Sciatic nerve (tissue), 2 donors: Measurements from ENCODE around the gene CUL1. TPM values are rescaled to one million over a fixed set of nuclear protein-coding genes. Genes with fewer than 3 reads are reported as not detected.
A peak's percentile ranks its signal among the peaks of the same experiment; 100 is the strongest.
"Not testable (repeated sequence)": the region's sequence is repeated elsewhere in the genome, so short reads cannot be mapped to it uniquely, and the experiment has no call there.

ENCODE experiments used
- ATAC-seq: fragments of 200-7000 bp; cut with Tn5 transposase; one replicate; pipeline ENCODE4 v1.9.1; 2020; ENCODE audit warnings: mild to moderate bottlenecking, moderate library complexity
- DNase-seq: peaks from one replicate; pipeline ENCODE4 v3.0.0-alpha.2; 2020; ENCODE audit warnings: low spot score
- intact Hi-C: fragments of 100-400 bp; cut with DNase I; formaldehyde crosslinking; loops from one replicate; pipeline ENCODE4 v1.14.2; 2022
- total RNA-seq: library from RNA; stranded (reverse); fragmentation: NEBNext Ultra II Directional; extraction: Animal tissue kit (Norgen Biotek cat#: 25700); gene quantifications from one replicate; pipeline ENCODE4 v1.2.1, GENCODE V29; 2021
- donor health status: DM: no; HTN: no; CAD: no.
- donor health status: DM: no; HTN: no; CAD: no.

The CUL1 gene
- total RNA-seq, 1 donor from 2014 or later, result 40.4 TPM

DNA sequence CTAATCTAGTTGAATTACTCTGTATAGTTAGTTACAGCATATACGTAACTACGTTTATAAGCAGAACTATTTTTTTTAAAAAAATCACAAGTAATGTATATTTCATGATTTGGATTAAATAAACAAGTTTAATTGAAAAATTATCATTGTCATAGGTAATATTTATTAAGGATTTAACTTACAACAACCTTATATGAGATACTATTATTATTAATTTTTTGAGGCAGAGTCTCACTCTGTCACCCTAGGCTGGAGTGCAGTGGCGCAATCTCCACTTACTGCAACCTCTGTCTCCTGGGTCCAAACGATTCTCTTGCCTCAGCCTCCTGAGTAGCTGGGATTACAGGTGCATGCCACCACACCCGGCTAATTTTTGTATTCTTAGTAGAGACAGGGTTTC is 4.1 kb upstream of the CUL1 start:
- no peak for ATAC-seq
- intact Hi-C loops, result no loop called here
- DNase-seq, result no peak

DNA sequence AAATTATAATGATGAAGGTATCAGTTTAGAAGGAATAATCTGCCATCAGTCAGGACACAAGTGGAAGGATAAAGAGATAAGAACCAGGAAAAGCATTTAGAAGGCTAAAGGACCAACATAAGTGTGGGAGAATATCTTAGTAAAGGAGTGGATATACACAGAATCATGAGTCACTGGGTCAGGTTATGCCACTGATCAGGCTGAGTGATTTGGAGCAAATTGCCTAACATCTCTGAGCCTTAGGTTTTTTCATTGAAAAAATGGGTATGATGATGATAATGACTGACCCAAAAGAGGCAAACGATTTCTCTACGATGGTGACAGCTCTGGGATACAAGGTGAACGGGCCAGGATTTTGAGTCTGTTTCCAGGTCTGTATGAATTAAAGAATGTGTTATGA is 2.8 kb upstream of the CUL1 start:
- DNase-seq, result no peak
- ATAC-seq, result no peak
- intact Hi-C loops, result no loop called here

DNA sequence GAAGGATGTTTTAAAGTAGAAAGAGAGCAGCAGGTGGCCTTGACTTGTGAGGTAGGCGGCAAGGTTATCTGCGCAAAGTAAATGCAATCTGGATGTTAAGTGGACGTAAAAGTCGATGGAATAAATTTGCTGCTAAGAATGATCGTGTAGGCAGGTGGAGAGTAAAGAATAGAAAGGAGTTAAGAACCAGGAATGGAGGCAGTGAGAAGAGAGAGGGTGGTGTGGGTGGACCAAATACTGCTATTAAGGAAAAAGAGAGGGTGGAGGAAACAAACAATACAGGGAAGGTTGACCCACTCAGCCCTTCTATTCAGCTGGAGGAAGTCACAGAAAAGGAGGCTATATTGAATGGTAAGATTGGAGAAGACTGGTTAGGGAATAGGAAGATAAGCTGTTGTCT is 1.9 kb upstream of the CUL1 start:
- intact Hi-C loops, result no loop called here
- ATAC-seq (no peak), DNase-seq (no peak)

DNA sequence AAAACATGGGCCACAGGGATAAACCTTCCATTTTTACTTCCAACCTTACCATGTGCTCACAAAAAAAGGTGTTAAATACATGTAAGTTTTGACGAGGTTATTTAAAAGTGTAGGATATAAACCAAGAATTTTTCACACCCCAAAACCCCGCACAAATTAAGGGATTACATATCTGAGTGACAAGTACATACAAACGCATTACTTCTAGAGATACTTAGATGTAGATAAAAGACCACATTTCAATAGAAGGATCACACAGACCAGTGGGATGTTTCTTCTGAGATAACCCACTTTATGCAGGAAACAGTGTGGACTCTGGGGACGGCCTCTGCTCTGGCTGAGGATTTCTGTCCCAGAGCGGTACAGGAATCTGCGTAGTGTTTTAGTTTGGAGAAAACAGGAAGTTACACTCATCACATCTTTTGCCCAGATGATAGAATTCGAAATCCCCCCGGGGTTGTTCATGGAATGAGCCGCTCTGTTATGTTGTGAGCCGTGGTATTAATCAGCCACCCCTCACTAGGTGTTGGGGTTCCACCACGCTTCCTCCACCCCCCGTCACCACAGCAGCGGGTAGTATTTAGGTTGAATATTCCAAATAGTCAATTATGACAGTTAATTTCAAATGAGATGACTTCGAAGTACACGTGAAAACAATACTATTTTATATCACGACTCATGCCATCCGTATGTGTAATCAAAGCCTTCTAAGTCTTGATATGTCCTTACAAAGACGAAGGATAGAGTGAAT is 1.3 kb upstream of the CUL1 start:
- ATAC-seq (peak; percentile 70), DNase-seq (no peak)
- intact Hi-C loops, result no loop called here

DNA sequence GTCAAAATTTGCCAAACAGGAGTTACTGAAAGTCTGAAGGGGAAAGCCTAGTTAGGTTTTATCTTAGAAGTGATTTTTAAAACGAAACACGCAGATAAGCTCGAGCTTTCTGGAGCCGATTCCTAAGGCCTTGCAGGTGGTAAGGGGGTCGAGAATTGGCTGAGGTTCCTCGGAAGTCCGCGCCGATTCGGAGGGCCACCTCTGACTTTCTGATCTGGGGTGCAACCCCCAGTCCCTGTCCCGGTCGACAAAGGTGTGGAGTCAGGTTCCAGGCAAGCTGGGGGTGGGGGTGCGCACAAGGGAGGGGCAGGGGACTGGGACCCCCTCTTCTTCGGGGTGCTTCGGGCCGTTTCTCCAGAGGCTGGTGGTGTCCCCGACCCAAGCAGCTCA is 701 bp upstream of the CUL1 start:
- intact Hi-C loops, result no loop called here
- ATAC-seq, result no peak
- DNase-seq, result no peak

DNA sequence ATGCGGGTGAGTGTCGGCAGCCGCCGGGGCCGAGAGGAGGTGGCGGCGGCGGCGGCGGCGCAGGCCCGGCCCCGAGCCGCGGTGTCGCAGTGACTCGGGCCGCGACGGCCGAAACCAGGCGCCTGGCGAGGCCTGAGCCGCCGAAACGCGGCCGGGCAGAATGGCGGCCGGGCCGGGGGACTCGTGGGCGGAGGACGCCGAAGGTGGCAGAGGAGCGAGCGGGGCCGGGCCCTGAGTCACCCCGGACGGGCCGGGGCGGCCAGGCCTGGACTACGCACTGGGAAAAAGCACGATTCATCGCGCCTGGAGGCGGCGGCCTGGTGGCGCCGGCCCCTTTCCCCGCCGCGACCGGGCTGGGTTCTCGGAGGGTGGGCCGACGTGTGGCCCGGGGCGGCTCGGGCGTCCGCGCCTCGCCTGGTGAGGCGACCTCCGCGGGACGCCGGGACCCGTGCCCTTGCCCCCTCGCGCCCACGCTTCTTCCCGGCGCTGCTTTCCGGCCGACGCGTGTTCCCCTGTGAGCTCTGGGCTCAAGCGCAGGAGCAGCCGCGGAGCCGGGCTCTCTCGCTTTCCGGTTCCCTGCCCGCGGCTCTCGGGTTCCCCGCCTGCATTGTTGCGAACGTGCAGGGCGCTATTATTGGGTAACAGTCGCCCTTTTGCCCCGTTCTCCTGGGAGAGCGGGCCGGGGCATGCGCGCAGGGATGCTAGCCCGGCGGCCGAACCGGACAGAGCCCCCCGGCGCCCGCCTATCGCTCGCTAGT is 500 bp downstream of the CUL1 start:
- peak; percentile 77 for DNase-seq
- ATAC-seq, result peak; percentile 73
- intact Hi-C loops, result no loop called here

DNA sequence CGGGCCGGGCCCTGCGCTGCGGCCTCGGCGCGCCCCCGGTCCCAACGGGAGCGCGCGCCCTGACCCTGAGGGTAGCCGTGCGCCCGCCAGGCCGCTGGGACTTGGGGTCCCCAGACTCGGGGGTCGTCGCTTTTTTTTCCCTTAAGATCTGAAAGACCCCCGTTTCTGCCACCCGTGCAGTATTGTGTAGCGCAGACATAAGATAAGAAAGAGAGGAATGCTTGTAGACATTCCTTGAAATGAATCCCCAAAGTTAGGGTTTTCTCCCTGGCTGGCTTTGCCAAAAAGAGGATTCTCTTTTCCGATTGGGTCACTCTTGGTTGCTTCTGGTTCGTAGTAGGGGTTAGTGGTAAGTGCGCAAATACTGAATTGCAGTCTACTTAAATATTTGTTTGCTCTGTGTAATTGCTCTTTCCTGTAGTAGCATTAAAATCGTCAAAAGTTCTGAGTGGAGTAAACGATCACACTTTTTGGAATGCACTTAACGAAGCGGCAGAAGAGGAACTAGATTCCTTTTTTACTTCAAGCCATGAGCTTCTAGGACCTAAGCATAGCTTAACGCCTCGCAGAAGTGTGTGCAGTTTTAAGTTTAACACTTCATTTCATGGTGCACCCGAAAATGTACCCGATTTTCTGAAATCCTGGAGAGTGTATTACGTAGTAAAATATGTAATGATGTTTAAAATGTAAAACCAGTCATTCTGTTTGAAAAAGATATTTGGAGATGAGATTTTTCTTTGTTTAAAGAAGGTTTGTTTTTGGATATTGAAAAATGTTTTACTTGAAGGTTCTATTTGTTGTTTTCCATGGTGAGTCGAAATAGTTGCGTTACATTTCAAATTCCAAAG is 1.3 kb downstream of the CUL1 start:
- DNase-seq (no peak), ATAC-seq (peak; percentile 7)
- intact Hi-C loops, result no loop called here

DNA sequence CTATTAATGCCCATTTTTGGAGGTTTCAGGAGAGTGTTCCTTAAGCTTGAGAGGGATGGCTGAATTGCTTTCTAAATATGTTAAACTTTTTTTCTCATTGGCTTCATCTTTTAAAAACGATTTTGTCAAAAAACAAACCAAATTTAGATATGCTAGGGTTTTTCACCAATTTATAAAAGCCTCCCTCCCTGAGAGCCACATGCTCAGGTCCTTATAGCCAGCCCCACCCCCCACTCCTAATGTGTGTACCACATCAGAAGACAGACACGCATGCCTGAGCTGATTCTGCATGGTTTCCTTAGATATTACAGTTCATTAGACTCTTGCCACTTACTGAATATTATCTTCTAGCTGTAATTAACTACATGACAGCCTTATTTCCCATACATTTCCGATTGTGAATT is 2.0 kb downstream of the CUL1 start:
- no peak for DNase-seq
- intact Hi-C loops, result no loop called here
- no peak for ATAC-seq

DNA sequence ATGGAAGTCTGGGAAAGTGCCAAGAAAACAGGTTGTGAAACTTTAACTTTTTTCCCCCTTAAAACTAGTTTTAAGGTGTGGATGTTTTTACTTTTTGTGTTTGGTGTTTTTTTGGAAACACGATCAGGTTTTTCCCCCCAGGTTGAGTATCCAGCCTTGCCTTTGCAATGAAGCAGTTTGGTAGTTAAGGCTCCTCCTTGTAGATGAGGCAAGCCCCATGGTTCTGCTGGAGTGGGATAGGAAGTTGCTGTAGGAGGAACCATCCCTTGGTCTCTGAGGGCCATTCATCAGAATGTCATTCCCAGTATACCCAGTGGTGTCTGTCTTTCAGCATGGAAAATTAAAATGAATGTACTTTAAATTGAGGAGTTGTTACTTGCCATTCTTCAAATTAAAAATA is 2.7 kb downstream of the CUL1 start:
- DNase-seq (no peak), ATAC-seq (no peak)
- intact Hi-C loops, result no loop called here

DNA sequence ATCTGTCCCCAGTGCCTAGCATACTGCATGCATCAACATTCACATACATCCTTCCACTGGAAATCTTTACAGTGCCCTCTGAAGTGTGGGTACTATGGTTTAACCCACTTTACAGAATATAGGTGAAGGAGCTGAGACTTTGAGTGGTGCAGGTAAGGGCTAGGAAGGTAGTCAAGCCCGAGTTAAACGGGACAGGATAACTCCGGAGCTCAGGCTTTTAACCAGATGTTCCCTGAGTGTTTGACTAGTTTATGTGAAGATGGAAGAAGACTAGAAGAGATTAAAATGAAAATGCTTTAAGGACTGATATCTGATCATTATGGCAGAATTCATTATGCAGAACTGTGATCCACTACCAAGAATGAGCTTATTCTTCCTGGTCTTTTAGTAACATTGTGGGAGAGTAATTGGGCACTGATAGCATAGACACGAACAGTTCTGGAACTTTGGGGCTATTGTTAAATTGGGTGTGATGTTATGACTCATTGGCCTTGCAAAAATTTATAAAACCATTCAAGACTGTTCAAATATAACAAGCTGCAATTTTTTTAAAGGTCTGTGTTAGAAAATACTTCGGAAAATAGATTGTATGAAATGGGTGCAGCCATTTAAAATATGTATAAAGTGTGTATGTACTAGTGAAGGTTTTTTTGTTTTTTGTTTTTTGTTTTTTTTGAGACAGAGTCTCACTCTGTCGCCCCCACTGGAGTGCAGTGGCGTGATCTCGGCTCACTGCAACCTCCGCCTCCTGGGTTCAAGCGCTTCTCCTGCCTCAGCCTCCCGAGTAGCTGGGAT is 4.4 kb downstream of the CUL1 start:
- DNase-seq, result no peak
- intact Hi-C loops, result no loop called here
- ATAC-seq, result no peak

DNA sequence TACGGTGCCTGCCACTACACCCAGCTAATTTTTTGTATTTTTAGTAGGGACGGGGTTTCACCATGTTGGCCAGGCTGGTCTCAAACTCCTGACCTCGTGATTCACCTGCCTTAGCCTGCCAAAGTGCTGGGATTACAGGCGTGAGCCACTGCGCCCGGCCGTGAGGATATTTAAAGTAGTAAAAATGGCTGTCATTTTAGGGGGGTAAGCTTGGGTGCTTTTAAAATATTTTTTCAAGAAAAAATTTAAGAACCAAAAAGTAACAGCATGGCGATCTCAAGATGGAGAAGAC is 4.9 kb downstream of the CUL1 start:
- DNase-seq, intact Hi-C loops, ATAC-seq: not testable (repeated sequence)

DNA sequence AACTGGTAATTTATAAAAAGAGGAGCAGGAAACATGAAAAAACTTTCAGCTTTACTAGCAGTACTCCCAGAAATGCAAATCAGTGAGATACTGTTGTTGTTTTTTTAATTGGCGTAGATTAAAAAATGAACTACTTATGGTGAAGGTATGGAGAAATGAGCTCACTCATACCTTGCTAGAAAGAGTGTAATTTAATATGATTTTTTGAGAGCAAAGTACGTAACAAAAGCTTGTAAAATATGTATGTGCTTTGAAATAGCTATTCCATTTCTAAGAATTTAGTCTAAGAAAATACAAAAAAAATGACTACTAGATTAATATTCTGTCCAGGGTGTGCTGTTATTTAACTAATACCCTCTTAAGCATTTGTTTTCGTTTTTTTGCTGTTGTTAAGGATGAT is 5.5 kb downstream of the CUL1 start:
- intact Hi-C loops, result no loop called here
- DNase-seq (no peak), ATAC-seq (no peak)

DNA sequence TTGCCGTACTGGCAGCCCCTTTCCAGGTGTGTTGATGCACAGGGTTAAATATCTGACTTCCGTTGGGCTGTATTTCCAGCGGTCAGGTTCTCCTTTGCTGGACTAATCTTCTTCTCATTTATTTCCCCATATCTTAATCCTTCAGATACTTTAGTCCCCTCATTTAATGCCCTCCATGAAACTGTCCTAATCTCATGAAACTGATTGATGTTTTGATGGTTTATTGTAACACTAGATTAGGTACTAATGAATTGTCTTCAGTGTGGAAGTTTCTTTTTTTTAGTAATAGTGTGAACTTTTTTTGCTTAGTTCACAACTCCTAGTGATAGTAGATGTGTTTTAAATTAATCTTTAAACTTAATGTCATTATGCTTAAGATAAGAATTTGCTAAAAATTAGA is 6.3 kb downstream of the CUL1 start:
- ATAC-seq (no peak), DNase-seq (no peak)
- intact Hi-C loops, result no loop called here

DNA sequence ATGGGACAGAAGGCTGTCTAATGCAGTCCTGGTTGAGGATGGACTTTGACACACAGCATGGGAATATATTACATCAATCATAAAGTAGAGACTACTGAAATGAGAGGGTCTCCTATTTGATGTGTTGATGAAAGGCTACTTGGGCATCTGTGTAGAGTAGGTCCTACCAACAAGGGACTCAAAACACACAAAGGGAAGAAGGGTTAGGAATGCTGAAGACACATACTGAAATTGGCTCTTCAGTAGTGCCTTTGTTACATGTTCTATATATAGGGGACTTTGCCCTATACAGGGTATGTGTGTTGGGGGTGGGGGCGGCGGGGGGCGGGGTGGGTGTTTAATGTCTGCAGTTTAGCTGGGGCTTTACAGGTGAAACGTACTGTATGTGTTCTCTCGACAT is 7.7 kb downstream of the CUL1 start:
- DNase-seq, result no peak
- no peak for ATAC-seq
- intact Hi-C loops, result no loop called here

DNA sequence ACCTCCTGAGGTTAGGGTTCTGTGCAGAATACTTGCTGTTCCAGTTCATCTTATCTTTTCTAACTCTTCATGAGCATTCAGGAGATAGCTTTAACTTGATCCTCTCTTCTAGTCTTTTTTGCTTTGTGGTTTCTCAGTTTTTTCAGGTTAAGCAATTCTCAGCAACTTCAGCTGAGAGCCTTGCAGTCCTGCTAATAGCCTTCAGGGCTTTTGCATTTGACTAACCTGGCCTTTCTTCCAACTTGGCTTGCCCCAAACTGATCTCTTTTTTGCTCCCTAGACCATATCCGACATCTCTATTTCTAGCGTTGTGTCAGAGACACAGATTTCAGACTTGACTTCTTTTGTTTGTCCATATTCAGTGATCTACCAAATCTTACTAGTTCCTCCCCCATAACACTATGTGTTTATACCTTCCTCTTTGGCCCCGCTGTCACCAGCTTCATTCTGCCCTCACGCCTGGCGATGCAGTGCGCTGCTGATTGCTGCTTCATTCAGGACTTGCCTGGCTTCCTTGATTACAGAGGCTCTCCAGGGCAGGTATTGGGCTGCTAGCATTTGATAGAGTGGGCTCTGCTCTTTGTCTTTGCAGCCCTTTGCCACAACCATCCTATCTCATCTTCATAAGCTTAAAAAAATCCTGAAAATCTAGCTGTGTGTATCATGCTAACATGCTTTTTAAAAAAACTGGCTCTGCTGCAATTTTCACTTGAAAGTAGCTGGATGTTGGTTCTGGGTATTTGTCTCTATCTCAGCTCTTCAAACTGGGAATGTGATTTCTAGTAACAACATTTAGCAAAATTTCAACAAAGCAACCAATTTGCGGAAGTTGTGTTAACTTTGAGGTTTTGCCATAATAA is 9.6 kb downstream of the CUL1 start:
- DNase-seq, result no peak
- no peak for ATAC-seq
- intact Hi-C loops, result no loop called here

DNA sequence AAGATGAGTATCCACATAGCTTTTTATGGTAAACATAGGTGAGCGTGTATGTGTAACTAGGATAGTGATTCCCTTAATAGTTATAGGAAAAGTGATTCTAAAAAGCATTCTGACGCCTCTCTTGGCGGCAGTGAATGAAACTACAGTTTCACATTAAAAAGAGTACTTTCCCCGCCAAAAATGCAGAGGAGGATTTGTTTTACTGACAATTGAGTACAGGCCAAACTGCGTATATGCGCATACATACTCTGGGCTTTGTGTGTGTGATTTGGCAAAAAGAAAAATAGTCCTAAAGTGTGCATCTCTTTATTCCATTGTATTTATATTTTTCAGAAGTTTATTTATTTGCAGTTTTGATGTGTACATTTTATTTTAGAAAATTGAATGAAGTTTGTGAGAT is 10.3 kb downstream of the CUL1 start:
- ATAC-seq, result no peak
- intact Hi-C loops, result no loop called here
- no peak for DNase-seq

DNA sequence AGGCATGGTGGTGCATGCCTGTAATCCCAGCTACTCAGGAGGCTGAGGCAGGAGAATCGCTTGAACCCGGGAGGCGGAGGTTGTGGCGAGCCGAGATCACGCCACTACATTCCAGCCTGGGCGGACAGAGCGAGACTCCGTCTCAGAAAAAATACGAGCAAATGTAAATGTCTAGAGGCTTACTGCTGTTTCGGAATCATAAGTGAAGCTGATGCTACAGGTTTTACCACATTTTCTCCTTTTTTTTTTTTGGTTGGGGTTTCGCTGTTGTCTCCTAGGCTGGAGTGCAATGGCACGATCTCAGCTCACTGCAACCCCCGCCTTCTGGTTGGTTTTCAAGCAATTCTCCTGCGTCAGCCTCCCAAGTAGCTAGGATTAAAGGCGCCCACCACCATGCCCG is 11.7 kb downstream of the CUL1 start:
- ATAC-seq, intact Hi-C loops, DNase-seq: not testable (repeated sequence)
